Calu3 (cell line): ENCODE results near the gene RNLS. TPM values are rescaled to one million over a fixed set of nuclear protein-coding genes. Genes with fewer than 3 reads are reported as not detected.

Experiments
- BruUV-seq: library from RNA; stranded (reverse); fragments of 400-500 nt; replicated peaks from 2 replicates; lab custom pipeline; 2021; lab: Mats Ljungman, UMichigan
- CTCF ChIA-PET: fragments of 300-600 bp; sonication (Branson Sonifier 250); formaldehyde crosslinking; loops from one replicate; lab custom pipeline; 2022; ENCODE audit warnings: antibody characterized with exemption; lab: Charles Lee
- DNase-seq: peaks from one replicate; pipeline ENCODE4 v3.0.0; 2022
- H3K27ac Mint-ChIP-seq: one replicate; pipeline ENCODE4 v1.8.0; 2022; ENCODE audit warnings: mixed read lengths; ENCODE audit not compliant: unreplicated experiment
- H3K27me3 Mint-ChIP-seq: one replicate; pipeline ENCODE4 v1.8.0; 2022; ENCODE audit warnings: mixed read lengths; ENCODE audit not compliant: unreplicated experiment
- H3K36me3 Mint-ChIP-seq: one replicate; pipeline ENCODE4 v1.8.0; 2022; ENCODE audit warnings: mild to moderate bottlenecking, moderate library complexity, mixed read lengths; ENCODE audit not compliant: insufficient read depth, unreplicated experiment
- H3K4me1 Mint-ChIP-seq: one replicate; pipeline ENCODE4 v1.8.0; 2022; ENCODE audit warnings: mild to moderate bottlenecking, low read depth, mixed read lengths; ENCODE audit not compliant: unreplicated experiment
- H3K4me3 Mint-ChIP-seq: one replicate; pipeline ENCODE4 v1.8.0; 2022; ENCODE audit warnings: mild to moderate bottlenecking, low read depth, moderate library complexity, mixed read lengths; ENCODE audit not compliant: unreplicated experiment
- H3K9me3 Mint-ChIP-seq: one replicate; pipeline ENCODE4 v1.8.0; 2022; ENCODE audit warnings: low read depth, mixed read lengths; ENCODE audit not compliant: unreplicated experiment
- intact Hi-C: fragments of 100-400 bp; cut with micrococcal nuclease; formaldehyde crosslinking; loops from one replicate; pipeline ENCODE4 v1.10.0; 2022; ENCODE audit not compliant: unreplicated experiment
- total RNA-seq: library from RNA; stranded (reverse); gene quantifications from 2 replicates; pipeline ENCODE4 v1.2.3, GENCODE V29; 2022
- TF ChIP-seq, protein P1 (sequence below): fragments of 200-600 bp; IDR thresholded peaks from one replicate; pipeline ENCODE4 v1.8.0; 2022; ENCODE audit warnings: antibody characterized with exemption; ENCODE audit not compliant: unreplicated experiment

RNLS gene
- total RNA-seq, 1 experiment from 2014 or later, result 6.3 TPM

DNA sequence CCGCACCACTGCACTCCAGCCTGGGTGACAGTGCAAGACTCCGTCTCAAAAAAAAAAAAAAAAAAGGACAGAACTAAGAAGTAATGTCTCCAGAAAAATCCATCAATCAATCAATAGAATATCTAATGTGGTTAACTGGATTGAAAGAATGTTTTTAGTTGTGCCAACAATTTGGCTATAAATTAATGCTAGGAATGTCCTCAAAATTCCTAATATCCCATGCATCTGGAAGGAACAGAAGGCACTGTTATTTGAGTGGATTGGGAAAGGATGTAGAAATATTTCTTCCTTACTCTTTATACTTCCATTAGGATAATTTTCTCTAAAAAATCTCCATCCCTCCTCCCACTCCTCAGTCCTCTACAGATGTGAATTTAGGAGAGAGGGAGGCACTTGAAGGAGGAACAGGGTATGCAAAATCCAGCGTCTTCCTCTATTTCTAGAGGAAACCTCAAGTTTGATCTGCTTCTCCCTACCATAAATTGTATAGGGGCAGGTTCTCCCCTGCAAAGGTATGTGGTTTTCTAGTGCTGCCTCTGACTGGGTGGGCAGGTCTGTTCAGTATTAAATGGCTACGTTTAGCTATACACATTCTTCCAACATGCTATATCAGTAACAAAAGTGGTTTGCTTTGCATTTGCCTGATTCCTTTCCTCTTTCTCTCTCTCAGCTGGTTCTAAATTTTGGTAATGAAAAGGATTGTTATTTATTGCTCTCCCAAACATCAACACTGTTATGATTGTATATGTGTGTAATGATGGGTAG lies 54.1 kb downstream of the RNLS start:
- TF ChIP-seq, protein P1, sequence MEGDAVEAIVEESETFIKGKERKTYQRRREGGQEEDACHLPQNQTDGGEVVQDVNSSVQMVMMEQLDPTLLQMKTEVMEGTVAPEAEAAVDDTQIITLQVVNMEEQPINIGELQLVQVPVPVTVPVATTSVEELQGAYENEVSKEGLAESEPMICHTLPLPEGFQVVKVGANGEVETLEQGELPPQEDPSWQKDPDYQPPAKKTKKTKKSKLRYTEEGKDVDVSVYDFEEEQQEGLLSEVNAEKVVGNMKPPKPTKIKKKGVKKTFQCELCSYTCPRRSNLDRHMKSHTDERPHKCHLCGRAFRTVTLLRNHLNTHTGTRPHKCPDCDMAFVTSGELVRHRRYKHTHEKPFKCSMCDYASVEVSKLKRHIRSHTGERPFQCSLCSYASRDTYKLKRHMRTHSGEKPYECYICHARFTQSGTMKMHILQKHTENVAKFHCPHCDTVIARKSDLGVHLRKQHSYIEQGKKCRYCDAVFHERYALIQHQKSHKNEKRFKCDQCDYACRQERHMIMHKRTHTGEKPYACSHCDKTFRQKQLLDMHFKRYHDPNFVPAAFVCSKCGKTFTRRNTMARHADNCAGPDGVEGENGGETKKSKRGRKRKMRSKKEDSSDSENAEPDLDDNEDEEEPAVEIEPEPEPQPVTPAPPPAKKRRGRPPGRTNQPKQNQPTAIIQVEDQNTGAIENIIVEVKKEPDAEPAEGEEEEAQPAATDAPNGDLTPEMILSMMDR, result no peak
- Mint-ChIP-seq H3K27ac (no peak overlapping the region), H3K4me1 (peaks cover 10% of the 10 kb centered on the region), H3K9me3 (no peaks in the 10 kb centered on the region), H3K36me3 (no peaks in the 10 kb centered on the region), H3K27me3 (no peaks in the 10 kb centered on the region), H3K4me3 (no peak overlapping the region)
- DNase-seq, result no peak
- CTCF ChIA-PET, result no interaction called here
- BruUV-seq, result no TSS peak
- intact Hi-C loops, result no loop called here

- intact Hi-C loops, result no loop called here
- BruUV-seq, result no TSS peak
- Mint-ChIP-seq H3K4me1 (peaks cover 17% of the 10 kb centered on the region), H3K9me3 (no peaks in the 10 kb centered on the region), H3K36me3 (no peaks in the 10 kb centered on the region), H3K27ac (no peak overlapping the region), H3K4me3 (no peak overlapping the region), H3K27me3 (no peaks in the 10 kb centered on the region)
- TF ChIP-seq, protein P1, result no peak
- DNase-seq, result no peak
- CTCF ChIA-PET, result no interaction called here
These were observed 54.9 kb downstream of the RNLS start for GRCh38 chr10:88528201-88528600.

GRCh38 chr10:88527245-88527644 lies 55.9 kb downstream of the RNLS start:
- Mint-ChIP-seq H3K9me3 (no peaks in the 10 kb centered on the region), H3K4me1 (peaks cover 17% of the 10 kb centered on the region), H3K27ac (no peak overlapping the region), H3K27me3 (no peaks in the 10 kb centered on the region), H3K36me3 (no peaks in the 10 kb centered on the region), H3K4me3 (no peak overlapping the region)
- BruUV-seq, result no TSS peak
- CTCF ChIA-PET, result no interaction called here
- intact Hi-C loops, result no loop called here
- TF ChIP-seq, protein P1, result no peak
- DNase-seq, result no peak

- no TSS peak for BruUV-seq
- TF ChIP-seq, protein P1, result no peak
- H3K36me3 Mint-ChIP-seq, result no peaks in the 10 kb centered on the region
- no peak for DNase-seq
- no peaks in the 10 kb centered on the region for H3K27me3 Mint-ChIP-seq
- H3K27ac Mint-ChIP-seq, result no peak overlapping the region
- CTCF ChIA-PET, result no interaction called here
- intact Hi-C loops, result no loop called here
- peaks cover 17% of the 10 kb centered on the region for H3K4me1 Mint-ChIP-seq
- no peaks in the 10 kb centered on the region for H3K9me3 Mint-ChIP-seq
- H3K4me3 Mint-ChIP-seq, result no peak overlapping the region
These were observed 56.5 kb downstream of the RNLS start for GRCh38 chr10:88526501-88527105.
